ENCODE data around the gene MAP3K7.

Gene MAP3K7

GRCh38 chr6:90610751-90611542, 24.1 kb upstream of the MAP3K7 start:
- no peak for DNase-seq (ENCODE audit: low read depth)
- H3K4me3 ChIP-seq (ENCODE audit: low read depth, low read length): peak overlapping the region; percentile 52
- TF ChIP-seq CTCF (IDR thresholded peaks at IDR 0.05; ENCODE audit: low read depth, low read length, missing control alignments): no peak

- TF ChIP-seq CTCF (IDR thresholded peaks at IDR 0.05; ENCODE audit: low read depth, low read length, missing control alignments): no peak
- peak overlapping the region; percentile 52 for H3K4me3 ChIP-seq (ENCODE audit: low read depth, low read length)
- no peak for DNase-seq (ENCODE audit: low read depth)
Observed at GRCh38 chr6:90610301-90610750, 23.5 kb upstream of the MAP3K7 start.

GRCh38 chr6:90605749-90606340, 19.0 kb upstream of the MAP3K7 start:
- TF ChIP-seq CTCF (IDR thresholded peaks at IDR 0.05; ENCODE audit: low read depth, low read length, missing control alignments): no peak
- no peak for DNase-seq (ENCODE audit: low read depth)
- H3K4me3 ChIP-seq (ENCODE audit: low read depth, low read length): no peak overlapping the region

- DNase-seq (ENCODE audit: low read depth): no peak
- TF ChIP-seq CTCF (IDR thresholded peaks at IDR 0.05; ENCODE audit: low read depth, low read length, missing control alignments): no peak
- H3K4me3 ChIP-seq (ENCODE audit: low read depth, low read length): no peak overlapping the region
Observed at GRCh38 chr6:90604546-90604945, 17.7 kb upstream of the MAP3K7 start.

- DNase-seq (ENCODE audit: low read depth): no peak
- no peak overlapping the region for H3K4me3 ChIP-seq (ENCODE audit: low read depth, low read length)
- no peak for TF ChIP-seq CTCF (IDR thresholded peaks at IDR 0.05; ENCODE audit: low read depth, low read length, missing control alignments)
Observed at GRCh38 chr6:90599151-90599550, 12.3 kb upstream of the MAP3K7 start.

GRCh38 chr6:90598192-90598951, 11.5 kb upstream of the MAP3K7 start:
- TF ChIP-seq CTCF (IDR thresholded peaks at IDR 0.05; ENCODE audit: low read depth, low read length, missing control alignments): no peak
- DNase-seq (ENCODE audit: low read depth): no peak

More at GRCh38 chr6:90598192-90598951, 11.5 kb upstream of the MAP3K7 start:
- H3K4me3 ChIP-seq (ENCODE audit: low read depth, low read length): no peak overlapping the region

All from GM12864 (cell line).